PFSK-1 (cell line): ENCODE data around the gene TMPRSS3.

Source experiments
- FOXP2 ChIP-seq: optimal IDR thresholded peaks from 2 replicates; pipeline ENCODE3; 2011; ENCODE audit warnings: borderline replicate concordance, control low read depth, inconsistent platforms; ENCODE audit not compliant: insufficient read depth; ENCODE audit errors: extremely low read length, extremely low read depth
- POLR2AphosphoS5 ChIP-seq: IDR thresholded peaks from 2 replicates; pipeline ENCODE4 v1.6.1; 2012; ENCODE audit warnings: low read depth, mild to moderate bottlenecking, control low read depth, low read length, moderate library complexity
- REST ChIP-seq, 2 experiments: IDR thresholded peaks; 2 replicates each; pipeline versions ENCODE4 v1.6.1 to v1.8.0; 2011 to 2012; ENCODE audit warnings: low read depth in 2 of 2, low read length in 2 of 2, control low read depth in 1 of 2, inconsistent platforms in 1 of 2, mild to moderate bottlenecking in 1 of 2, moderate library complexity in 1 of 2; ENCODE audit not compliant: insufficient read depth in 1 of 2
- SIN3A ChIP-seq: IDR thresholded peaks from 2 replicates; pipeline ENCODE4 v1.6.1; 2012; ENCODE audit warnings: mild to moderate bottlenecking, low read length, moderate library complexity, borderline replicate concordance; ENCODE audit not compliant: insufficient read depth
- TAF1 ChIP-seq: IDR thresholded peaks from 2 replicates; pipeline ENCODE4 v1.6.1; 2012; ENCODE audit warnings: low read length, control low read depth, borderline replicate concordance; ENCODE audit not compliant: insufficient read depth

GRCh38 chr21:42427809-42428419 is 32.1 kb upstream of the TMPRSS3 start:
- no peak for TF ChIP-seq POLR2AphosphoS5
- TF ChIP-seq REST (IDR thresholded peaks at IDR 0.05; ENCODE audit: insufficient read depth in 1 of 2, low read depth in 2 of 2, low read length in 2 of 2): no peak
- no peak for TF ChIP-seq TAF1
- TF ChIP-seq SIN3A: no peak
- TF ChIP-seq FOXP2: no peak
